Ovary (tissue), 3 donors: ENCODE measurements around the gene DAGLB.

Source experiments
- POLR2A ChIP-seq: fragments of 450-650 bp; IDR thresholded peaks from one replicate; pipeline ENCODE4 v1.6.1; 2017; ENCODE audit warnings: antibody characterized with exemption, mild to moderate bottlenecking, moderate library complexity
- TF ChIP-seq, protein P1 (sequence below), 3 donors: fragments of 450-650 bp in 2 of 3; fragments of 200-600 bp in 1 of 3; IDR thresholded peaks; one replicate each; pipeline versions ENCODE4 v1.5.1 to v1.8.0; 2016 to 2022; ENCODE audit warnings: antibody characterized with exemption in 3 of 3, mild to moderate bottlenecking in 1 of 3
- donor health status: DM: no; HTN: no; CAD: no.

DNA sequence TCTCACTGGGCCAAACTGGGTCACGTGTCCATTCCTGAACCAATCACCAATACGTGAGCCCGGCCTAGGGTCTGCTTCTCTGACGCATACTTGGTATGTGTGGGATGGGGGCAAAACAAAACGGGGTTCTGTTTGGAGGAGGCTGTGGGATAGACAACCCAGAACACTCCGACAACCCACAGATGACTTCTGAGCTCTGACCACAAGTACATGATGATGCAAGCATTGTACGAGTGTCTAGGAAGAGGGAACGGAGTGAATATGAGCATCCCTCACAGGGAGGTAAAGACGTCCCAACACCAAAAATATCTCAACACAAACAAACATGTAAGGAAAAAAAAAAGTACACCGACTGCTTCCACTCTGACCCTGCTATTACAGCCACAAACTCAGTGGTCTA lies 5.6 kb downstream of the DAGLB start:
- TF ChIP-seq, protein P1, sequence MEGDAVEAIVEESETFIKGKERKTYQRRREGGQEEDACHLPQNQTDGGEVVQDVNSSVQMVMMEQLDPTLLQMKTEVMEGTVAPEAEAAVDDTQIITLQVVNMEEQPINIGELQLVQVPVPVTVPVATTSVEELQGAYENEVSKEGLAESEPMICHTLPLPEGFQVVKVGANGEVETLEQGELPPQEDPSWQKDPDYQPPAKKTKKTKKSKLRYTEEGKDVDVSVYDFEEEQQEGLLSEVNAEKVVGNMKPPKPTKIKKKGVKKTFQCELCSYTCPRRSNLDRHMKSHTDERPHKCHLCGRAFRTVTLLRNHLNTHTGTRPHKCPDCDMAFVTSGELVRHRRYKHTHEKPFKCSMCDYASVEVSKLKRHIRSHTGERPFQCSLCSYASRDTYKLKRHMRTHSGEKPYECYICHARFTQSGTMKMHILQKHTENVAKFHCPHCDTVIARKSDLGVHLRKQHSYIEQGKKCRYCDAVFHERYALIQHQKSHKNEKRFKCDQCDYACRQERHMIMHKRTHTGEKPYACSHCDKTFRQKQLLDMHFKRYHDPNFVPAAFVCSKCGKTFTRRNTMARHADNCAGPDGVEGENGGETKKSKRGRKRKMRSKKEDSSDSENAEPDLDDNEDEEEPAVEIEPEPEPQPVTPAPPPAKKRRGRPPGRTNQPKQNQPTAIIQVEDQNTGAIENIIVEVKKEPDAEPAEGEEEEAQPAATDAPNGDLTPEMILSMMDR (IDR thresholded peaks at IDR 0.05), result no peak
- TF ChIP-seq POLR2A, result no peak
